NCI-H2029 treated with DMSO at 0.1 percent for 48 hours (cell line): ENCODE results near the gene PLEKHG2.
A peak's percentile ranks its signal among the peaks of the same experiment; 100 is the strongest.

ENCODE experiments used
- DNase-seq: peaks from one replicate; lab custom pipeline; 2025; lab: John Stamatoyannopoulos, UW

Gene PLEKHG2

GRCh38 chr19:39385629-39386411 is 26.6 kb upstream of the PLEKHG2 start:
- no peak for DNase-seq

GRCh38 chr19:39386557-39386956 is 25.9 kb upstream of the PLEKHG2 start:
- no peak for DNase-seq

- no peak for DNase-seq
Observed at GRCh38 chr19:39388657-39389056, 23.8 kb upstream of the PLEKHG2 start.

- DNase-seq: no peak
Observed at GRCh38 chr19:39389631-39390414, 22.6 kb upstream of the PLEKHG2 start.

- DNase-seq: no peak
Observed at GRCh38 chr19:39390451-39390750, 22.1 kb upstream of the PLEKHG2 start.

- DNase-seq: peak; percentile 99
Observed at GRCh38 chr19:39390751-39391437, 21.6 kb upstream of the PLEKHG2 start, which contains the start of the genes MED29 and PAF1. Gene MED29, plus strand, starts transcription at chr19:39391378. Its CDS starts 45 bp downstream, at chr19:39391423. Gene PAF1, minus strand, starts transcription at chr19:39391106. Its CDS starts 242 bp downstream, at chr19:39390864.

- DNase-seq: peak; percentile 57
Observed at GRCh38 chr19:39397360-39398296, 14.8 kb upstream of the PLEKHG2 start.

GRCh38 chr19:39398297-39398864 is 14.1 kb upstream of the PLEKHG2 start:
- DNase-seq: no peak

- no peak for DNase-seq
Observed at GRCh38 chr19:39399668-39400050, 12.8 kb upstream of the PLEKHG2 start.

GRCh38 chr19:39400061-39400460 is 12.4 kb upstream of the PLEKHG2 start:
- no peak for DNase-seq

- DNase-seq: no peak
Observed at GRCh38 chr19:39401070-39401548, 11.4 kb upstream of the PLEKHG2 start.

GRCh38 chr19:39401549-39402345 is 10.7 kb upstream of the PLEKHG2 start:
- DNase-seq: no peak

- peak; percentile 48 for DNase-seq
Observed at GRCh38 chr19:39402346-39403300, 9.8 kb upstream of the PLEKHG2 start.

- no peak for DNase-seq
Observed at GRCh38 chr19:39403331-39404312, 8.8 kb upstream of the PLEKHG2 start.

- DNase-seq: no peak
Observed at GRCh38 chr19:39405261-39405957, 7.1 kb upstream of the PLEKHG2 start.

GRCh38 chr19:39405958-39406655 is 6.4 kb upstream of the PLEKHG2 start:
- no peak for DNase-seq
